ENCODE data around the gene RCSD1.

Gene RCSD1

GRCh38 chr1:167748906-167749305 lies 118.9 kb downstream of the RCSD1 start:
- DNase-seq (ENCODE audit: low read depth), result no peak
- H3K4me3 ChIP-seq (ENCODE audit: low read length), result no peak overlapping the region
- no peak for TF ChIP-seq CTCF (conservative IDR thresholded peaks at IDR 0.05; ENCODE audit: low read depth, low read length)

DNA sequence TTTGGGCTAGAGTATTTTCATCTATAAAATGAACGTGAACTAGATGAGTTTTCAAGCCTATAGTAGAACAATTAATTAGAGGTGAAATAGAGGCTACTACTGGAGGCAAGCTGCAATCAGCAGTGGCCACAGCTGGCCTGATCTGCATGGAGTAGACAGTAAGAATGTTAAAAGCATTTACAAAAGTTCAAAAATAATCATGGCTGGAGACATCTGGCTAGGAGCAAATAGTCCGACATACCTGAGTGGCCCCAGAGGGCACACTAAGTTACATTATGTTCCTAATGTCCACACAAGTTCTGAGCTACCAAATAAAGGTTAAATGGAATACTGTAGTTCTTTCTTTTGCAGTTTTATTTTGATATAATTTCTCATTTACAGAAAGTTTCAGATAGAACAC lies 119.7 kb downstream of the RCSD1 start:
- no peak overlapping the region for H3K4me3 ChIP-seq (ENCODE audit: low read length)
- DNase-seq (ENCODE audit: low read depth), result no peak
- no peak for TF ChIP-seq CTCF (conservative IDR thresholded peaks at IDR 0.05; ENCODE audit: low read depth, low read length)

- H3K4me3 ChIP-seq (ENCODE audit: low read length), result no peak overlapping the region
- TF ChIP-seq CTCF (conservative IDR thresholded peaks at IDR 0.05; ENCODE audit: low read depth, low read length), result no peak
- no peak for DNase-seq (ENCODE audit: low read depth)
Measured at GRCh38 chr1:167750641-167751040, 120.6 kb downstream of the RCSD1 start.

- TF ChIP-seq CTCF (conservative IDR thresholded peaks at IDR 0.05; ENCODE audit: low read depth, low read length), result no peak
- no peak for DNase-seq (ENCODE audit: low read depth)
- no peak overlapping the region for H3K4me3 ChIP-seq (ENCODE audit: low read length)
Measured at GRCh38 chr1:167751676-167752075, 121.6 kb downstream of the RCSD1 start.

DNA sequence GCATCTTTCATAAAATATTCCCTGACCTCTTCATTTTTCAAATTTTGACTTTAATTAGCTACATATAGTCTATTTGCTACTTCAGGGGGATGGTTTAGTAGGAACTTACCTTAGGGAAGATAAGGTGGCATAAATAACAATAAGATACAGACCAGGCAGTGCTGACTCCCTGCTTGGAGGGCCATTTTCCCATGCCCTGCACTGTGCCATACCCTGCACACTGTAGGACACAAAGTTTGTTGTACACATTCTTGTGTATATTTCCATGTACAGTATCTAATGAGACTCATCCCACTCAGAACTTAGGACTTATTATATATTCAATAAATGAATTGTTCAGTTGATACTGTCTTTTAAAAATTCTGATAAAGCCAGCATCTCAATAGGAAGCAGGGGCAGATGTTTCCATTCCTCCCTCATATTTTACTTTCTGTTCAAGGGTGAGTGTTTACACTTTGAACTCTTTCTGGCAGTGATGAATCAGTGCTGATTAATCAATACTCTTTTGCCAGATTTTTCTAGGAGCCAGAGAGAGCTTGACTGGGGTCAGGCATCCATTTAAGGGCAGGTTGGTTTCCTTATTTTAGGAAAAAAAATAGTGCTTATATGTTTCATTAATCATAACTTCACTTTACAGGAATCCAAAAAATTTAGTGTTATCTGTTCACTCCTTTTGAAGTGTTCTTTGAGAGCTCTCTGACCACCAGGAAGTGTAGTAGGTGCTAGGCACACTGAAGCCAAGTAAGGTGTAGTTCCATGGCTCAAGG lies 122.4 kb downstream of the RCSD1 start:
- no peak overlapping the region for H3K4me3 ChIP-seq (ENCODE audit: low read length)
- TF ChIP-seq CTCF (conservative IDR thresholded peaks at IDR 0.05; ENCODE audit: low read depth, low read length), result no peak
- no peak for DNase-seq (ENCODE audit: low read depth)

DNA sequence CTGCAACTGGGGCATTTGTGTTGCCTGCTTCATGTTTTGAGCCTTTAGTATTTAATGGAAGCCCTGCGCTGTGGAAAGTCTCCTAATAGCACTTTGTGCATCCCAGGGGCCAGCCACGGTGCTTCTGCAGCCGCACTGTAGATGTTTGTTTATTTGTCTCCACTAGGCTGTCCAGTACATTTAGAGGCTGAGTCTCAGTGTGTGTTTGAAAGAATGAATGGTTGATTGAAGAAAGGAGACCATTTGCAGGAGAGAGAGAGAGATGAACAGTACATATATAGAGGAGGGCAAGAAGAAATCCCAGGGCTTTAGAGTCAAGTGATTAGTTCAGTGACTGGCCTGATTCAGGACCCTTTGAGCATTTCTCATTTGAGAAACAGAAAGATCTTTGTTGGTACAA lies 125.6 kb downstream of the RCSD1 start:
- no peak for TF ChIP-seq CTCF (conservative IDR thresholded peaks at IDR 0.05; ENCODE audit: low read depth, low read length)
- H3K4me3 ChIP-seq (ENCODE audit: low read length), result no peak overlapping the region
- no peak for DNase-seq (ENCODE audit: low read depth)
